Heart left ventricle (tissue), 16 donors: ENCODE data around the gene TKT. TPM values are rescaled to one million over a fixed set of nuclear protein-coding genes. Genes with fewer than 3 reads are reported as not detected.

ENCODE experiments used
- ATAC-seq, 4 donors: fragments of 200-7000 bp; cut with Tn5 transposase; one replicate each; pipeline ENCODE4 v1.9.1; 2020 to 2022; ENCODE audit warnings: moderate library complexity in 4 of 4, mild to moderate bottlenecking in 3 of 4, moderate number of reproducible peaks in 1 of 4
- DNase-seq, 5 donors: peaks; one replicate each; pipeline ENCODE4 v3.0.0-alpha.2; 2020
- H3K27ac ChIP-seq, 12 donors: fragments of 200-600 bp; sonication (generic) in 4 of 12; one replicate each; pipeline versions ENCODE4 v1.5.0 to v1.8.0; 2016 to 2022; ENCODE audit warnings: mild to moderate bottlenecking in 2 of 12
- H3K27me3 ChIP-seq, 9 donors: fragments of 200-600 bp; sonication (generic) in 2 of 9; one replicate each; pipeline versions ENCODE4 v1.5.1 to v1.8.0; 2016 to 2022; ENCODE audit warnings: mild to moderate bottlenecking in 3 of 9
- H3K36me3 ChIP-seq, 9 donors: fragments of 200-600 bp; sonication (generic) in 2 of 9; one replicate each; pipeline versions ENCODE4 v1.5.0 to v1.8.0; 2018 to 2022; ENCODE audit warnings: mild to moderate bottlenecking in 2 of 9
- H3K4me1 ChIP-seq, 12 donors: fragments of 200-600 bp; sonication (generic) in 4 of 12; one replicate each; pipeline versions ENCODE4 v1.5.0 to v1.8.0; 2016 to 2022; ENCODE audit warnings: mild to moderate bottlenecking in 3 of 12
- H3K4me3 ChIP-seq, 12 donors: fragments of 200-600 bp; sonication (generic) in 4 of 12; one replicate each; pipeline versions ENCODE4 v1.5.0 to v1.8.0; 2017 to 2022; ENCODE audit warnings: mild to moderate bottlenecking in 9 of 12, moderate library complexity in 4 of 12
- H3K9me3 ChIP-seq, 12 donors: fragments of 200-600 bp; sonication (generic) in 4 of 12; one replicate each; pipeline versions ENCODE4 v1.5.0 to v1.8.0; 2016 to 2022; ENCODE audit warnings: mild to moderate bottlenecking in 1 of 12
- CTCF ChIP-seq, 12 donors: fragments of 200-600 bp; sonication (generic) in 4 of 12; IDR thresholded peaks; one replicate each; pipeline versions ENCODE4 v1.5.0 to v1.8.0; 2018 to 2022; ENCODE audit warnings: antibody characterized with exemption in 12 of 12, mild to moderate bottlenecking in 5 of 12
- POLR2A ChIP-seq, 2 donors: fragments of 450-650 bp; IDR thresholded peaks; one replicate each; pipeline ENCODE4 v1.6.1; 2017; ENCODE audit warnings: antibody characterized with exemption in 2 of 2, mild to moderate bottlenecking in 2 of 2, moderate library complexity in 2 of 2
- WGBS, 4 donors: extraction: QIAGEN DNeasy Blood & Tissue Kit in 2 of 4; methylation state at CpG; one replicate each; pipeline versions ENCODE4 v1.1.5 to v1.1.7; 2013 to 2018; 5-methylcytosine and 5-hydroxymethylcytosine counted together
- intact Hi-C, 10 donors: fragments of 100-400 bp; cut with DNase I; formaldehyde crosslinking; loops; one replicate each; pipeline versions ENCODE4 v1.11.1 to v1.14.2; 2022
- polyA plus RNA-seq, 2 donors: library from polyadenylated mRNA; stranded (reverse); fragments of 200-250 nt; gene quantifications; one replicate each; pipeline ENCODE4 v1.2.3, GENCODE V29; 2013
- total RNA-seq, 9 donors: library from RNA; depleted of rRNA in 2 of 9; stranded (reverse); fragments of >200 nt in 2 of 9; fragmentation: NEBNext Ultra II Directional in 3 of 9; extraction: Animal tissue kit (Norgen Biotek cat#: 25700) in 3 of 9; gene quantifications; one replicate each; pipeline versions ENCODE4 v1.1.0 to v1.2.4, GENCODE V29; 2016 to 2023
- donor health status: ischemic (EF 13 %, LVEDD 7.1; RV severe dilation, severe dysfunction).
- donor health status: healthy with polysubstance abuse.
- donor health status: DM: no; HTN: yes; CAD: no.
- donor health status: DM: no; HTN: no; CAD: no.
- donor health status: ischemic (EF 25% LVEDD 6.9; RV normal size, moderate dysfunction).
- donor health status: ischemic (EF 25% LVEDD 5.7; RV mildly dilated, moderate dysfunction).
- donor health status: healthy.
- donor health status: DM: yes; HTN: yes; CAD: no.
- donor health status: ischemic (EF 35%, LVEDD 5.7; RV mildly dilated, moderate dysfunction).
- donor health status: nonischemic (EF 11% LVEDD 7.7; RV severe dilation, severe dysfunction).
- donor health status: DM: yes; HTN: yes; CAD: no.
- donor health status: PGD.
- donor health status: ischemic (EF 29% LVEDD 5.4; RV normal size, mild dysfunction).
- donor health status: nonischemic (EF 23%, LVEDD 6.1; RV moderate dilation, normal function).

Gene TKT
- total and polyA plus RNA-seq, 11 donors, result 20.6 to 111 (median 36.6) TPM

GRCh38 chr3:53231532-53232511 lies 24.0 kb downstream of the TKT start:
- H3K9me3 ChIP-seq, result no peaks in the 10 kb centered on the region
- H3K27ac ChIP-seq, result peak overlapping the region in 1 of 12 donors; percentile 7
- TF ChIP-seq POLR2A (IDR thresholded peaks at IDR 0.05) (no peak), CTCF (IDR thresholded peaks at IDR 0.05) (peak in 1 of 12 donors; percentile 18)
- 75 to 92% (median 88%) methylated on average over 9 to 13 of the region's 13 CpGs for WGBS, 4 donors
- H3K4me1 ChIP-seq, result peaks cover 0 to 23% (median 10%) of the 10 kb centered on the region in 12 donors
- H3K36me3 ChIP-seq, result peaks cover 9 to 99% (median 85%) of the 10 kb centered on the region in 9 donors
- intact Hi-C loops, result no loop called here
- no peak for ATAC-seq
- no peak overlapping the region for H3K4me3 ChIP-seq
- peak in 1 of 5 donors; percentile 11 for DNase-seq
- H3K27me3 ChIP-seq, result no peaks in the 10 kb centered on the region

GRCh38 chr3:53230789-53231188 lies 25.0 kb downstream of the TKT start:
- H3K27me3 ChIP-seq, result no peaks in the 10 kb centered on the region
- TF ChIP-seq CTCF (IDR thresholded peaks at IDR 0.05), result no peak
- no peak for TF ChIP-seq POLR2A (IDR thresholded peaks at IDR 0.05)
- no peaks in the 10 kb centered on the region for H3K9me3 ChIP-seq
- WGBS, 4 donors, result 84 to 95% (median 94%) methylated on average over 3 to 5 of the region's 5 CpGs
- DNase-seq (no peak), ATAC-seq (no peak)
- no peak overlapping the region for H3K4me3 ChIP-seq
- peaks cover 9 to 100% (median 92%) of the 10 kb centered on the region in 9 donors for H3K36me3 ChIP-seq
- peaks cover 0 to 13% (median under 1%) of the 10 kb centered on the region in 12 donors for H3K4me1 ChIP-seq
- intact Hi-C loops, result no loop called here
- H3K27ac ChIP-seq, result no peak overlapping the region

- Histone ChIP-seq H3K4me3 (no peak overlapping the region), H3K27ac (no peak overlapping the region), H3K27me3 (no peaks in the 10 kb centered on the region), H3K4me1 (peaks cover 0 to 9% (median 0%) of the 10 kb centered on the region in 12 donors), H3K9me3 (no peaks in the 10 kb centered on the region), H3K36me3 (peaks cover 9 to 100% (median 98%) of the 10 kb centered on the region in 9 donors)
- peak in 1 of 5 donors; percentile 8 for DNase-seq
- intact Hi-C loops, result no loop called here
- TF ChIP-seq POLR2A (IDR thresholded peaks at IDR 0.05), result no peak
- TF ChIP-seq CTCF (IDR thresholded peaks at IDR 0.05), result no peak
- WGBS, 4 donors, result 88 to 94% (median 92%) methylated on average over 13 to 16 of the region's 16 CpGs
- ATAC-seq, result no peak
Measured at GRCh38 chr3:53230041-53230621, 25.7 kb downstream of the TKT start.

- ATAC-seq, result no peak
- peak in 1 of 5 donors; percentile 6 for DNase-seq
- intact Hi-C loops, result loop anchor here in 2 of 10 donors (10.0 kb wide), 2 partner anchors 475 to 485 kb away; no protein-coding TSS in a partner anchor
- WGBS, 4 donors, result 94 to 100% (median 95%) methylated on average over 2 of the region's 2 CpGs
- no peak overlapping the region for H3K27ac ChIP-seq
- peaks cover 9 to 100% (median 98%) of the 10 kb centered on the region in 9 donors for H3K36me3 ChIP-seq
- TF ChIP-seq POLR2A (IDR thresholded peaks at IDR 0.05), result no peak
- no peak for TF ChIP-seq CTCF (IDR thresholded peaks at IDR 0.05)
- H3K9me3 ChIP-seq, result no peaks in the 10 kb centered on the region
- no peaks in the 10 kb centered on the region for H3K27me3 ChIP-seq
- H3K4me1 ChIP-seq, result peaks cover 0 to 6% (median 0%) of the 10 kb centered on the region in 12 donors
- no peak overlapping the region for H3K4me3 ChIP-seq
Measured at GRCh38 chr3:53229606-53230005, 26.2 kb downstream of the TKT start.
